AG08395 (cell line): Measurements from ENCODE around the gene CAND1.

Source experiments
- DNase-seq: peaks from one replicate; pipeline ENCODE4 v3.0.0; 2012; ENCODE audit warnings: mixed read lengths, low spot score

The CAND1 gene

DNA sequence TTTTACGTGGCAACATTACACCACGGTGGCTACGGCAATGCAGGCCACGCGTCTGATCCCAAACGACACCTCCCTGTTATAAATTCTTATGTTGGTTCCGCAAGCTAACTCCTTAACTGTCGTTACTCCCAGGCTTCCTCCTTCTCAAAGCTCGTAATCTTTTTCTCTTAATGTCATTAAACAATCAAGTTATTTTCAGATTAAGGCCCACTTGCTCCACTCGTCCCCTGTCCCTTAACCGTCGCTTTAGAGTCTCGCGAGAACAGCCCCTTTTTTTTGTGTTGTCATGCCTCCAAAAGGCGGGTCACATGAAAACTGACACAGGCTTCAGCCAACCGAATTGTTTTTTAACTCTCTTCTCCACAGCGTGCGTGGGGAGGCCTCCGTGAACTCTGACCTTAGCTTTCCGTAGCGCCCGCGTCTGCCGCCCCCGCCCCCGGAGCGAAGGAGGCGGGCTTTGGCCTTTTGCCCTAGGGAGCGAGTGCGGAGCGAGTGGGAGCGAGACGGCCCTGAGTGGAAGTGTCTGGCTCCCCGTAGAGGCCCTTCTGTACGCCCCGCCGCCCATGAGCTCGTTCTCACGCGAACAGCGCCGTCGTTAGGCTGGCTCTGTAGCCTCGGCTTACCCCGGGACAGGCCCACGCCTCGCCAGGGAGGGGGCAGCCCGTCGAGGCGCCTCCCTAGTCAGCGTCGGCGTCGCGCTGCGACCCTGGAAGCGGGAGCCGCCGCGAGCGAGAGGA is at the start of gene CAND1:
Gene CAND1 (plus strand): TSS at position 463 of the 737 bp plus-strand sequence. CDS start 360 bp downstream, outside the sequence.
- DNase-seq: peak; percentile 98

- DNase-seq: no peak
Observed at GRCh38 chr12:67220065-67220464, 49.1 kb upstream of the CAND1 start.

- DNase-seq: peak; percentile 3
Observed at GRCh38 chr12:67222302-67222701, 46.9 kb upstream of the CAND1 start.

DNA sequence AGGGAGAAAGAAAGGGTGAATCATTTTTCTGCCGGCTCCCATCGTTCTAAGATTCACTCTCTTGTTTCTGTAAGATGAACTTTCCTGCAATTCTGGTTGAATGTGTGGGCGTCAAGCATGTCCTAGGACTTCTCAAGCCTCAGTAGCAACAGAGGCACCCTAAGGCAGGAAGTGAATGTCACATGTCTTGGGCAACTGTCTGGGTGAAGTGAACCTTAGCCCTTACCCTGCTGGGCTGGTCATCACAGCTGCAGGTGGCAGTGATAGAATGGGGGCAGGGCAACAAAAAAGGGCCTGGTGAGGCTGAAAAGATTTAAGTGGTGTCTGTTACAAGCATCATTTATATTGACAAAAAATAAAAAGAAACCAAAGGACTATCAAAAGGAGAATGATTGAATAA is 45.9 kb upstream of the CAND1 start:
- no peak for DNase-seq

- DNase-seq: no peak
Observed at GRCh38 chr12:67237231-67237630, 31.9 kb upstream of the CAND1 start.

DNA sequence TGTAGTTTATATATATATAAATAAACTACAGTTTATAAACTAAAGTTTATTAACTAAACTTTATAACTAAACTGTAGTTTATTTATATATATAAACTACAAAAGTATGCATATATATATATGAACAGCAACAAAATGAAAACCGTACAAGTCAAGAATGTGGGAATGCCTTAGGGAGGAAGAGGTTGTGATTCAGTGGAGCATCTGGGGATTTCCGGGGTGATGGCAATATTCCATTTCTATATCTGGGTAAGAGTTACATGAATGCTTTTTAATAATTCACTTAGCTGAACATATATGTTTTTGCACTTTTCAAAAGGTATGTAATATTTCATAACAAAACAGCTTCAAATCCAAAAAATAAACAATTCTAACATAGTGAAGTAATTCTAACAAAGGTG is 30.1 kb upstream of the CAND1 start:
- no peak for DNase-seq

GRCh38 chr12:67241482-67241881 is 27.7 kb upstream of the CAND1 start:
- peak; percentile 9 for DNase-seq

DNA sequence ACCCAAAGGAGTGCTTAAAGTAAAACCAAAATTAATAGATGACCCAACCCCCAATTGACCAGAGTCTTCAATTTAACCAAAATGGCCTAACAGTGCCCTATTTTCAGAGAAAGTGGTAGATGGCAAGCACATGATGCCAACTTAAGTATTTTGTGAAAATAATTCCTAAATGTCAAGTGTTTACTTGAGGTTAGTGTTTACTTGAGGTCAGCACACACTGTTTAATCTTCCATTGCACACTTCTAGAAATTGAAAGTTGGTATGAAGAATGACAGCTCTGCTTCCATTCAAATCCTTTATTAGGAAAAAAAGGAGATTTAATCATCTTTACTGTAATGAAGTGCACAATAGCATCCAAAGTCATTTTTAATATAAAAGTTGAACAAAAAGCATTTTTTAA is 25.9 kb upstream of the CAND1 start:
- no peak for DNase-seq

DNA sequence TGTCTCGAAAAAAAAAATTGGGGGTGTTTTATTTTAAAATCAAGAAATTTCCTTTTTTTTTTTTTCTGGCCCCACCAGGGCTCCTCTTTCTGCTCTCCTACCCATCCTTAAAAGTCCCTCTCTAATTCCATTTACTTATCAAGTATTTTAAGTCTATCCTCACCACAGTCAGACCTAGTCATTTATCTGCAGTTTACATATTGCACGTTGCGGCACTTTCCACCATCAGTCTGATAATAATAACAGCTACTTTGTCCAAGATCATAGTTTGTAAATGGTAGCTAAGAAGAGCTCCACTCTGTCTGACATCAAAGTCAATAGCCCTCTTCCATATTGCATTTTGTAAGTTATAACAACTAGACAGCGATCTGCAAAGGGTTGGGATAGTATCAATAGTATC is 23.6 kb upstream of the CAND1 start:
- no peak for DNase-seq

DNA sequence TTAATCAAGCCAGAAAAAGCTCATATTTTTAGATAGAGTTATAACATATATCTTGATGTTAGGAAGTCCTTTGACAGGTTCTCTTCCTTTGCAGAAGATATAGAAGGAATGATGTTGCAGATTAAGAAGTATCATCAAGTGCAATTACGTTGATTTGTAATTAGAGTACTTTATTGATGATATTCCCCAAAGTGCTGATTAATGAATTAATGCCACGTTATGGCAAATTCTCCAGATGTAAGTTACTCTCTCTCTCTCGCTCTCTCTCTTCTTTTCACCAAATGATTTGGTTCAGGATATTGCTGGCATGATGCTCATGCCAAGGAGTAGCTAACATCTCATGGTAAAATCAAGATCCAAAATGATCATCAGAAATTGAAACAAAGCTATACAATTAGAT is 18.1 kb upstream of the CAND1 start:
- DNase-seq: no peak

- no peak for DNase-seq
Observed at GRCh38 chr12:67254372-67255026, 14.7 kb upstream of the CAND1 start.

- DNase-seq: no peak
Observed at GRCh38 chr12:67256649-67257048, 12.5 kb upstream of the CAND1 start.

DNA sequence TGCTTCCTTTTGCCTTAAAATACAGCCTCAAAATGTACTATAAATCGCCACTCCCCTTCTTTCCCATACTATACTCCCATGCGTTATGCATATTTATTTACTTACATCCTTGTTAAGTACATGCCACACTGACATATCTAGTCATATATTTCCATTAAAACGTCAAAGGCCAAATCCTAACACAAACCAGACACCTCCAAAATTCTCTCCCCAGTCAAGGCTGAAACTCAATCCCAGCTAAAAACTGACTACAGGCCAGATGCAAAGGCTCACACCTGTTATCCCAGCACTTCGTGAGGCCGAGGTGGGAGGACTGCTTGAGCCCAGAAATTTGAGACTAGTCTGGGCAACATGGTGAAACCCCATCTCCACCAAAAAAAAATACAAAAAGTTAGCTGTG is 5.7 kb upstream of the CAND1 start:
- no peak for DNase-seq

- DNase-seq: peak; percentile 97
Observed at GRCh38 chr12:67268335-67268895, 743 bp upstream of the CAND1 start.

DNA sequence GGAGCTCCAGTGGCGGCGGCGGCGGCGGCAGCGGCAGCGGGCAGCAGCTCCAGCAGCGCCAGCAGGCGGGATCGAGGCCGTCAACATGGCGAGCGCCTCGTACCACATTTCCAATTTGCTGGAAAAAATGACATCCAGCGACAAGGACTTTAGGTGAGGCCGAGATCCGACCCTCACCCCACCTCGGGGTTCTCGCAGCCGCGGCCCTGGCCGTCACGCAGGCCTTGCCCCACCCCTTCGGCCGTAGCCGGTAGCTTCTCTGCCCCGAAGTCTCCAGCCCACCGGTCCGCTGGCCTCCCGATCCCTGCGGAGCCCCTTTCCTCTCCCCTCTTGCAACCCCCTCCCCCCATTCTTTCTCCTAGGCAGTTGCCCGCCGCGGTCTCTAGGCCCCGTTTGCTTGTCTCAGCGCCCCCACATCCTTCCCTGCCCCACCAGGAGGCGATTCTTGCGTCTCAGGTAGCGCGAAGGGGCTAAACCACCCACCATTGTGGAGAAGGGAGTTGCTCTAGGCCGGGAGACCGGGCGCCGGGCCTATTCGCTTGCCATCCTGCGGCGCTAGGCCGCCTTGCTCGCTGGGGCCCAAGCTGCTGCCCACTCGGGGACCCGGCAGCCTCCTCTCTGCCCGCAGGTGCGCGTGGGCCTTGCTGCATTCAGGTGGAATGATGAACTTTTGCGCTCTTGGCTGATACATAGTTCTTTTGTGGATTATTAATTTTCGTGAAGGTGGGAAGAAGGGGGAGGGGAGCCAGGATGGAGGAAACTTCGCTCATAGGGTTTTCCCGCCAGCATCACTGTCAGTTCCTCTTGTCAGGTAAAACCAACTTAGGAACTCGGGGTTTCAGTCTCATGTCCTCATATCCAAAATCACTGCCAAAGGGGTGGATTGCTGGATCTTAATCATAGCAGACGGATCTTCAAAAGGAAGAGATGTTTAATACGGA is 745 bp downstream of the CAND1 start:
- DNase-seq: peak; percentile 2

DNA sequence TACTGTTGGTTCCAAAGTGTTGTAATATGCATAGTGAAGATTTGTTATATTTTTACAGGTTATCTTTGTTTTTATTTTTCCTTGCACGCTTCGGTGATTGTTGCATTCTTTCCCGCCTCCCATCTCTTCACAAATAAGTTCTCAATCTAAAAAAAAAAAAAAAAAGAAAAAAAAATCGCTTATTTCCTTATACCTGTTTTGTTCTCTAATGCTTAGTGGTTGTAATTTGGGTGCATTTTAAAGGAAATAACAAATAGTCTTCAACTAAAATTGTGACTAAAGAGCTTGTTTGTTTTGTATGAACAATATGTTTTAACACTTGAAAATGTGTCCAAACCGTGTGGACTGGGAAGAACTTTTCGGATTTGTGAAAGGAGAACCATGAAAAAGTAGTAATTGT is 1.5 kb downstream of the CAND1 start:
- DNase-seq: no peak

DNA sequence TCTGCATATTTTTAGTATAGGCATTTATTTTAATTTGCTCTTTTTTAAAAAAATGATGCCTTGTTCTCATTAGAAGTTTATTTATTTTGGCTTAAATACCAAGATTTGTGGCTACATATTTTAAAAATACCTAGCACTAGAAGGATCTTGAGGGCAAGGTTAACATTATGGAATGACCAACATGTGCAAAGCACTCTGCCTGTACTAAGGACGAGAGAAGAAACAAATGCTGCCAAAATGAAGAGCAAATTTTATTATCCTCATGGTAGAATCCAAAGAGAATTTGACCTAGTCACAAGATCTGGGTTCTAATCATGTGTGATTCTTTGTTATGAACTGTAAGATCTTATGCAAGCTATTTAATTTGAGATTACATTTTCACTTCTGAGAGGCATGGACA is 2.8 kb downstream of the CAND1 start:
- no peak for DNase-seq

GRCh38 chr12:67274186-67274585 is 5.0 kb downstream of the CAND1 start:
- DNase-seq: no peak

GRCh38 chr12:67275380-67275913 is 6.3 kb downstream of the CAND1 start:
- no peak for DNase-seq

DNA sequence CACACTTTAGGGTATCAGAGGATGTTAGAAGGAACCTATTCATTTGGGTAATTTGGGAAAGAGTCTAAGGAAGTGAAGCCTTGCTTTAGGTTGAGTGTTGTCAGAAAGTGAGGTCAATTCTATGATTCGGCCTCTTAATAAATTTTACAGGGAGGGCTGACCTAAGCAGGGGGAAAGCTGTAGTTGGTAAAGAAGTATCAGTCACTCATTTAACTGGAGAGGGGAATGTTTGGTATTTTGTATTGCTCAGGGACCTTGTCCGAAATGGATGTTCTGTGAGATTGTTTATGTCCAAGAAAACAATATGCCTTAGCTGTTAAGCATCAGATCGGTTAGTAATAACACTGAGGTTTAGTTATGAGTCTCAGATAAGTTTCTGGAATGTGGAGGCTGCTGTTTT is 7.3 kb downstream of the CAND1 start:
- no peak for DNase-seq

GRCh38 chr12:67279637-67280036 is 10.5 kb downstream of the CAND1 start:
- no peak for DNase-seq

DNA sequence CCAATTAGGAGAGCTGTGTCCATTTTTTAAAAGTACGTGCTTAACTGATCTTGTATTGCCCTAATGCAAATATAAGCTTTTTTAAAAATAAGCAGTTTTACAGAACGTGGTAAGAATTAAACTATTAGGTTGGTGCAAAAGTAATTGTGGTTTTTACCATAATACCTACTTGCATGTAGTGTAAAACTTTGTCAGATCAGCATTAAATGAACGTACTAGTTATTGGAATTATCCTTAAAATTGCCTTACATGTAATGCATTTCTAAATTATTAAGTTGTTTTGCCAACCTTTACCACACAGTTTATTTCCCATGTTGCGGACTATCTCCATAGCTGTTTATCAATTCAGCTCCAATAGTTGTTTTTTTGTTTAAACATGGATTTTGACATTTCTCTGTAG is 10.9 kb downstream of the CAND1 start:
- DNase-seq: no peak
